ENCODE results near the gene FAM131C.
"Not testable (repeated sequence)": the region's sequence is repeated elsewhere in the genome, so short reads cannot be mapped to it uniquely, and the experiment has no call there.

Gene FAM131C

GRCh38 chr1:16110456-16110855 is 37.0 kb upstream of the FAM131C start:
- DNase-seq (ENCODE audit: low spot score) = no peak
- TF ChIP-seq CTCF (IDR thresholded peaks at IDR 0.05; ENCODE audit: extremely low read depth, insufficient read depth, missing control alignments) = no peak
- in situ Hi-C loops (cut with MboI; ENCODE audit: low pct_unique_long_range_greater_than_20kb, low sequenced_read_pairs, unreplicated experiment) = loop anchor here (25.0 kb wide), 1 partner anchor 502 kb away; the partner anchor contains the start of gene NBPF1

GRCh38 chr1:16109571-16109970 is 36.1 kb upstream of the FAM131C start:
- no peak for DNase-seq (ENCODE audit: low spot score)
- TF ChIP-seq CTCF (IDR thresholded peaks at IDR 0.05; ENCODE audit: extremely low read depth, insufficient read depth, missing control alignments) = no peak
- in situ Hi-C loops (cut with MboI; ENCODE audit: low pct_unique_long_range_greater_than_20kb, low sequenced_read_pairs, unreplicated experiment) = loop anchor here (25.0 kb wide), 1 partner anchor 503 kb away; the partner anchor contains the start of gene NBPF1

- in situ Hi-C loops (cut with MboI; ENCODE audit: low pct_unique_long_range_greater_than_20kb, low sequenced_read_pairs, unreplicated experiment) = loop anchor here (25.0 kb wide), 1 partner anchor 505 kb away; the partner anchor contains the start of gene NBPF1
- not testable (repeated sequence) for DNase-seq (ENCODE audit: low spot score)
These were observed 33.6 kb upstream of the FAM131C start for GRCh38 chr1:16107039-16107438.

- in situ Hi-C loops (cut with MboI; ENCODE audit: low pct_unique_long_range_greater_than_20kb, low sequenced_read_pairs, unreplicated experiment) = loop anchor here (25.0 kb wide), 1 partner anchor 511 kb away; the partner anchor contains the start of gene NBPF1
These were observed 28.2 kb upstream of the FAM131C start for GRCh38 chr1:16101623-16102022.

GRCh38 chr1:16099412-16099811 is 26.0 kb upstream of the FAM131C start:
- TF ChIP-seq CTCF (IDR thresholded peaks at IDR 0.05; ENCODE audit: extremely low read depth, insufficient read depth, missing control alignments) = no peak
- in situ Hi-C loops (cut with MboI; ENCODE audit: low pct_unique_long_range_greater_than_20kb, low sequenced_read_pairs, unreplicated experiment) = no loop called here
- no peak for DNase-seq (ENCODE audit: low spot score)

More at GRCh38 chr1:16101623-16102022, 28.2 kb upstream of the FAM131C start:
- no peak for TF ChIP-seq CTCF (IDR thresholded peaks at IDR 0.05; ENCODE audit: extremely low read depth, insufficient read depth, missing control alignments)
- DNase-seq (ENCODE audit: low spot score) = no peak

- DNase-seq (ENCODE audit: low spot score) = no peak
- TF ChIP-seq CTCF (IDR thresholded peaks at IDR 0.05; ENCODE audit: extremely low read depth, insufficient read depth, missing control alignments) = no peak
- in situ Hi-C loops (cut with MboI; ENCODE audit: low pct_unique_long_range_greater_than_20kb, low sequenced_read_pairs, unreplicated experiment) = no loop called here
These were observed 22.0 kb upstream of the FAM131C start for GRCh38 chr1:16095447-16095846.

- in situ Hi-C loops (cut with MboI; ENCODE audit: low pct_unique_long_range_greater_than_20kb, low sequenced_read_pairs, unreplicated experiment) = no loop called here
- no peak for DNase-seq (ENCODE audit: low spot score)
- TF ChIP-seq CTCF (IDR thresholded peaks at IDR 0.05; ENCODE audit: extremely low read depth, insufficient read depth, missing control alignments) = no peak
These were observed 21.2 kb upstream of the FAM131C start for GRCh38 chr1:16094453-16095158.

Data from GM13977 (cell line).